Stimulated activated CD8-positive, alpha-beta memory T cell treated with anti-CD3 and anti-CD28 coated beads, Interleukin-7, amount 100 ng/mL, for 48 hours (primary cell): ENCODE results near the gene FGF18.
"Not testable (repeated sequence)": the region's sequence is repeated elsewhere in the genome, so short reads cannot be mapped to it uniquely, and the experiment has no call there.

Experiments
- DNase-seq, 2 donors: peaks; one replicate each; pipeline ENCODE4 v3.0.0-alpha.2; 2020; ENCODE audit warnings: low read depth in 1 of 2; ENCODE audit errors: extremely low read depth in 1 of 2

FGF18 gene

GRCh38 chr5:171492781-171493180 lies 73.3 kb downstream of the FGF18 start:
- DNase-seq = no peak

- no peak for DNase-seq
Measured at GRCh38 chr5:171493646-171494393, 74.4 kb downstream of the FGF18 start.

GRCh38 chr5:171494452-171495121 lies 75.1 kb downstream of the FGF18 start:
- no peak for DNase-seq

- no peak for DNase-seq
Measured at GRCh38 chr5:171495122-171495700, 75.8 kb downstream of the FGF18 start.

- no peak for DNase-seq
Measured at GRCh38 chr5:171496456-171496855, 77.0 kb downstream of the FGF18 start.

- DNase-seq = not testable (repeated sequence)
Measured at GRCh38 chr5:171497494-171497893, 78.0 kb downstream of the FGF18 start.

- DNase-seq = no peak
Measured at GRCh38 chr5:171498166-171498565, 78.7 kb downstream of the FGF18 start.

- DNase-seq = no peak
Measured at GRCh38 chr5:171499611-171500010, 80.2 kb downstream of the FGF18 start.

GRCh38 chr5:171505473-171506043 lies 86.1 kb downstream of the FGF18 start:
- no peak for DNase-seq

- no peak for DNase-seq
Measured at GRCh38 chr5:171506951-171507350, 87.5 kb downstream of the FGF18 start.
